OCI-LY1 (cell line): ENCODE results near the gene EPX.

ENCODE experiments used
- CTCF ChIP-seq: fragments of 200-600 bp; sonication (generic), shearing (Covaris generic); IDR thresholded peaks from 2 replicates; pipeline ENCODE4 v1.5.1; 2017; ENCODE audit warnings: mild to moderate bottlenecking, antibody characterized with exemption, low read length, moderate library complexity, mixed read lengths
- EZH2 ChIP-seq: fragments of 200-600 bp; sonication (generic), shearing (Covaris generic); IDR thresholded peaks from 2 replicates; pipeline ENCODE4 v1.8.0; 2017; ENCODE audit warnings: borderline replicate concordance, mixed run types, mild to moderate bottlenecking, antibody characterized with exemption, low read length, moderate library complexity, mixed read lengths

DNA sequence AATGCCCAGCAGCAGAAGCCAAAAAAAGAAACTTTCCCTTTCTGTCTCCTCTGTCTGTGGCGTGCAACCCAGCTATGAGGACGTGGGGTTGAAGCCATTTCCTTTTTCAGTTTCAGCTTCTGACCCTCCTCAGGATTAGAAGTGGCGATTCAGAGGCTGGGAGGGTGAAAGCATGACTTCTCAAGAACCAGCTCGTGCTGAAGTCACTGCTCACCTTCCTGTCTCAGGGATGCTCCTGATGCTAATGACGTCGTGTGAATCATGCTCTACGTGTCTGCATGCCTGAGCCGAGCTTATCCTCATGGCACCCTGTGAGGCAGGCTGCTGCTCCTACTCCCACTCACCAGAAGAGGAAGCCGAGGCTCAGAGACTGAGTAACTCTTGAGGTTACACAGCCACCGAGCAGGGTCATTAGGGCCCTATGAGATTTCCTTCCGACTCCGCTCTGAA is 40.2 kb downstream of the EPX start:
- no peak for TF ChIP-seq CTCF
- no peak for TF ChIP-seq EZH2
